Measurements from ENCODE around the gene RPGRIP1. TPM values are rescaled to one million over a fixed set of nuclear protein-coding genes. Genes with fewer than 3 reads are reported as not detected.

Gene RPGRIP1
- total RNA-seq, 1 donor from 2014 or later, result not detected

DNA sequence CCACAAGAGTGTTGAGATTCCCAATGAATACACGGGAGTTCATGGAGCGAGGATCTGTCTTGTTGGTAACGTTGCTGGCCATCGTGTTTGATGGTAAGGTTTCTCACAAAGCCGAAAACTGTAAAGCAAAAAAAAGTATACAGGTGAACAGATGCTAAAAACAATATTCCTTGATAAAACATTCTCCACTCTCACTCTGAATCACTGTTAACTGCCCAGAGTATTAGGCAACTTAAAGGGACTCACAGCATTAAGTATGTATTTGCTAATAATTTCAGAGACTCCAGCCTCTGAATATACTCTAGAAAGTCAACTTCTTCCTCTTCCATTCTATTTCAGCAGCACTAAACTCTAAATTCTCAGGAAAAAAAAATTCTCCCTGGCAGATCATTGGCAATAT is 45.8 kb upstream of the RPGRIP1 start:
- H3K27ac ChIP-seq (ENCODE audit: low read depth, low read length), result no peak overlapping the region
- FAIRE-seq (no peak), DNase-seq (ENCODE audit: low read depth) (no peak)
- H3K4me2 ChIP-seq (ENCODE audit: low read length), result no peak overlapping the region
- H3K36me3 Mint-ChIP-seq (ENCODE audit: low read depth, unreplicated experiment), result peaks cover 12% of the 10 kb centered on the region
- H2AFZ ChIP-seq (ENCODE audit: low read depth, low read length), result no peak overlapping the region
- peaks cover 38% of the 10 kb centered on the region for H3K4me1 Mint-ChIP-seq (ENCODE audit: low read depth, unreplicated experiment)
- H3K79me2 ChIP-seq (ENCODE audit: insufficient read depth, low read length), result peaks cover 100% of the 10 kb centered on the region
- H3K9me3 ChIP-seq (ENCODE audit: insufficient read depth, low read depth, low read length), result no peaks in the 10 kb centered on the region
- H3K9ac ChIP-seq (ENCODE audit: low read length), result no peak overlapping the region
- no peak for TF ChIP-seq EZH2 (IDR thresholded peaks at IDR 0.05; ENCODE audit: insufficient read depth, low read length)
- TF ChIP-seq, protein P1, sequence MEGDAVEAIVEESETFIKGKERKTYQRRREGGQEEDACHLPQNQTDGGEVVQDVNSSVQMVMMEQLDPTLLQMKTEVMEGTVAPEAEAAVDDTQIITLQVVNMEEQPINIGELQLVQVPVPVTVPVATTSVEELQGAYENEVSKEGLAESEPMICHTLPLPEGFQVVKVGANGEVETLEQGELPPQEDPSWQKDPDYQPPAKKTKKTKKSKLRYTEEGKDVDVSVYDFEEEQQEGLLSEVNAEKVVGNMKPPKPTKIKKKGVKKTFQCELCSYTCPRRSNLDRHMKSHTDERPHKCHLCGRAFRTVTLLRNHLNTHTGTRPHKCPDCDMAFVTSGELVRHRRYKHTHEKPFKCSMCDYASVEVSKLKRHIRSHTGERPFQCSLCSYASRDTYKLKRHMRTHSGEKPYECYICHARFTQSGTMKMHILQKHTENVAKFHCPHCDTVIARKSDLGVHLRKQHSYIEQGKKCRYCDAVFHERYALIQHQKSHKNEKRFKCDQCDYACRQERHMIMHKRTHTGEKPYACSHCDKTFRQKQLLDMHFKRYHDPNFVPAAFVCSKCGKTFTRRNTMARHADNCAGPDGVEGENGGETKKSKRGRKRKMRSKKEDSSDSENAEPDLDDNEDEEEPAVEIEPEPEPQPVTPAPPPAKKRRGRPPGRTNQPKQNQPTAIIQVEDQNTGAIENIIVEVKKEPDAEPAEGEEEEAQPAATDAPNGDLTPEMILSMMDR (IDR thresholded peaks at IDR 0.05; ENCODE audit: insufficient read depth, low read depth, low read length), result no peak
- no peaks in the 10 kb centered on the region for H3K27me3 ChIP-seq (ENCODE audit: insufficient read depth, low read length)
- H4K20me1 ChIP-seq (ENCODE audit: insufficient read depth, low read length), result peaks cover 98% of the 10 kb centered on the region
- H3K27me3 Mint-ChIP-seq (ENCODE audit: low read depth, unreplicated experiment), result no peaks in the 10 kb centered on the region
- H3K4me3 Mint-ChIP-seq (ENCODE audit: unreplicated experiment), result no peak overlapping the region
- no peaks in the 10 kb centered on the region for H3K4me1 ChIP-seq (ENCODE audit: insufficient read depth, low read length)
- H3K9me3 Mint-ChIP-seq (ENCODE audit: unreplicated experiment), result no peaks in the 10 kb centered on the region
- no peak overlapping the region for H3K27ac Mint-ChIP-seq (ENCODE audit: unreplicated experiment)
- peaks cover 63% of the 10 kb centered on the region for H3K36me3 ChIP-seq (ENCODE audit: insufficient read depth, low read length)
- no peak overlapping the region for H3K4me3 ChIP-seq (ENCODE audit: insufficient read depth, low read depth, low read length)

DNA sequence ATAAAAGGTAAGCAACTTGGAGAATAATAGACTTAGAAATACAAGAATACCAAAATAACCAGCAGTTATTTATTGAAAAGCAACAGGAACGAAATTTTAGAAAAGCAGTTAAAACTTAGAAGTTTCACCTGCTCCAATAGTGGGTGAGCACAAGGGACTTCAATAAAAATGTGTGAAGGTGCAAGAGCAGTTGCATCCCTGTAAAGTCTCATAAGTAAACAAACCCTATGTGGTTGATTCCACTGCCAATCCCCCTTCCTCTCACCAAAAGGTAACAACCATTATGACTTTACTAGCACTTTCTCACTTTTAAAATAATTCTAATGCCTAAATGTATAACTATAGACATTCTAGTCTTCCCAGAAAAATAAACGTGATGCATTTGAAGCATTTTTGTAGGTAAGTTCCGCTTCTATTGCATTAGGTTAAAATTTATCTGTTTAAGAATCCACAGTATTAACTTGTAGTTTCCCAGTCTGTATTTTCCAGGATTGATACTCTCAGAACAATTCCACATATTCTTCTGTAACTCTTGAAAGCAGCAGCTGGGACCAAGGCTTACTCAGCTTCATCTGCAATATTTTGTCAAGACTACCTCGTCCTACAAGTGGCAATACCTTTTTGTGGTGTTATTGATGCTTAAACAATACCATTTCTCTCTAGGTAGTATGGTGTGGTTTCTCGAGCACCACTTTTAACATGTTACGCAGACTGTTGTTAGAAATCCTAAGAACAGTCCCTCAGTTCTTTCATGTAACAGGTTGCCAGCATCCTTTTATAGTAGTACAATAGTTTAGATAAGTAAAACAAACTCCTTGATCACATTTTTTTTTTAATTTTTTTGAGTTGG is 42.7 kb upstream of the RPGRIP1 start:
- Mint-ChIP-seq H3K4me1 (ENCODE audit: low read depth, unreplicated experiment) (peaks cover 41% of the 10 kb centered on the region), H3K36me3 (ENCODE audit: low read depth, unreplicated experiment) (peaks cover 13% of the 10 kb centered on the region)
- H4K20me1 ChIP-seq (ENCODE audit: insufficient read depth, low read length), result peaks cover 99% of the 10 kb centered on the region

More for the DNA sequence above, 42.7 kb upstream of the RPGRIP1 start:
- Histone ChIP-seq H3K4me1 (ENCODE audit: insufficient read depth, low read length) (peaks cover 3% of the 10 kb centered on the region), H3K79me2 (ENCODE audit: insufficient read depth, low read length) (peaks cover 100% of the 10 kb centered on the region), H2AFZ (ENCODE audit: low read depth, low read length) (no peak overlapping the region), H3K4me2 (ENCODE audit: low read length) (no peak overlapping the region), H3K4me3 (ENCODE audit: insufficient read depth, low read depth, low read length) (no peak overlapping the region), H3K9ac (ENCODE audit: low read length) (no peak overlapping the region), H3K27me3 (ENCODE audit: insufficient read depth, low read length) (no peaks in the 10 kb centered on the region), H3K27ac (ENCODE audit: low read depth, low read length) (no peak overlapping the region), H3K36me3 (ENCODE audit: insufficient read depth, low read length) (peaks cover 41% of the 10 kb centered on the region), H3K9me3 (ENCODE audit: insufficient read depth, low read depth, low read length) (no peaks in the 10 kb centered on the region)
- H3K27ac Mint-ChIP-seq (ENCODE audit: unreplicated experiment), result no peak overlapping the region
- no peak for FAIRE-seq
- H3K27me3 Mint-ChIP-seq (ENCODE audit: low read depth, unreplicated experiment), result no peaks in the 10 kb centered on the region
- H3K4me3 Mint-ChIP-seq (ENCODE audit: unreplicated experiment), result no peak overlapping the region
- TF ChIP-seq EZH2 (IDR thresholded peaks at IDR 0.05; ENCODE audit: insufficient read depth, low read length), result no peak
- TF ChIP-seq, protein P1 (IDR thresholded peaks at IDR 0.05; ENCODE audit: insufficient read depth, low read depth, low read length), result no peak
- DNase-seq (ENCODE audit: low read depth), result no peak
- H3K9me3 Mint-ChIP-seq (ENCODE audit: unreplicated experiment), result no peaks in the 10 kb centered on the region

Data from astrocyte (in vitro differentiated cells and primary cell).